Prostate gland (tissue), 2 donors: ENCODE results near the gene RGMA. TPM values are rescaled to one million over a fixed set of nuclear protein-coding genes. Genes with fewer than 3 reads are reported as not detected.

ENCODE experiments used
- DNase-seq: peaks from one replicate; pipeline ENCODE4 v3.0.0-alpha.2; 2019; ENCODE audit warnings: low spot score
- H3K27ac ChIP-seq, 2 donors: fragments of 200-600 bp; sonication (generic); 2 replicates each; pipeline ENCODE4 v1.5.1; 2017 to 2019
- H3K27me3 ChIP-seq: fragments of 200-600 bp; sonication (generic); replicated peaks from 2 replicates; pipeline ENCODE4 v1.5.1; 2019; ENCODE audit not compliant: insufficient read depth
- H3K36me3 ChIP-seq, 2 donors: fragments of 200-600 bp; sonication (generic); 1 replicate in 1 of 2; 2 replicates in 1 of 2; pipeline versions ENCODE4 v1.5.1 to v1.8.1; 2017 to 2019
- H3K4me1 ChIP-seq: fragments of 200-600 bp; sonication (generic); replicated peaks from 2 replicates; pipeline ENCODE4 v1.5.1; 2019
- H3K4me3 ChIP-seq, 2 donors: fragments of 200-600 bp; sonication (generic); 2 replicates each; pipeline ENCODE4 v1.5.1; 2017 to 2019
- H3K9me3 ChIP-seq: fragments of 200-600 bp; sonication (generic); 2 replicates; pipeline ENCODE4 v1.5.1; 2017
- CTCF ChIP-seq, 4 experiments: fragments of 200-600 bp in 2 of 4; fragments of 450-650 bp in 2 of 4; sonication (generic) in 2 of 4; IDR thresholded peaks; 1 replicate in 3 of 4; 2 replicates in 1 of 4; pipeline ENCODE4 v1.5.1; 2016 to 2019; ENCODE audit warnings: antibody characterized with exemption in 4 of 4, mild to moderate bottlenecking in 2 of 4, moderate library complexity in 2 of 4
- POLR2A ChIP-seq: fragments of 450-650 bp; IDR thresholded peaks from one replicate; pipeline ENCODE4 v1.6.1; 2016; ENCODE audit warnings: antibody characterized with exemption, mild to moderate bottlenecking
- POLR2AphosphoS5 ChIP-seq: sonication (generic); formaldehyde crosslinking; IDR thresholded peaks from one replicate; pipeline ENCODE4 v1.6.1; 2017; ENCODE audit warnings: antibody characterized with exemption
- WGBS: methylation state at CpG from one replicate; pipeline ENCODE4 v1.1.5; 2018; 5-methylcytosine and 5-hydroxymethylcytosine counted together
- intact Hi-C: fragments of 100-400 bp; cut with DNase I; formaldehyde crosslinking; loops from one replicate; pipeline ENCODE4 v1.14.2; 2022
- total RNA-seq, 2 donors: library from RNA; depleted of rRNA; stranded (reverse); fragments of >200 nt; gene quantifications; one replicate each; pipeline ENCODE4 v1.1.0, GENCODE V29; 2016

The RGMA gene
- total RNA-seq, 2 donors from 2014 or later = 10.3 to 93.8 TPM

GRCh38 chr15:93044301-93045190 is 44.5 kb downstream of the RGMA start:
- peaks cover 14% of the 10 kb centered on the region for H3K4me1 ChIP-seq
- H3K36me3 ChIP-seq = no peaks in the 10 kb centered on the region
- TF ChIP-seq CTCF (IDR thresholded peaks at IDR 0.05) (no peak), POLR2AphosphoS5 (no peak), POLR2A (no peak)
- H3K4me3 ChIP-seq = no peak overlapping the region
- no peak for DNase-seq
- H3K9me3 ChIP-seq = no peaks in the 10 kb centered on the region
- no peaks in the 10 kb centered on the region for H3K27me3 ChIP-seq
- H3K27ac ChIP-seq = no peak overlapping the region
- WGBS = 90% methylated on average over 44 of the region's 46 CpGs
- intact Hi-C loops = no loop called here

- no peak overlapping the region for H3K4me3 ChIP-seq
- TF ChIP-seq CTCF (IDR thresholded peaks at IDR 0.05) (no peak), POLR2AphosphoS5 (no peak), POLR2A (no peak)
- intact Hi-C loops = no loop called here
- H3K9me3 ChIP-seq = no peaks in the 10 kb centered on the region
- H3K27me3 ChIP-seq = no peaks in the 10 kb centered on the region
- peaks cover 6% of the 10 kb centered on the region for H3K4me1 ChIP-seq
- no peaks in the 10 kb centered on the region for H3K36me3 ChIP-seq
- DNase-seq = no peak
- no peak overlapping the region for H3K27ac ChIP-seq
- 51% methylated on average over 12 of the region's 12 CpGs for WGBS
Measured at GRCh38 chr15:93043621-93044300, 45.2 kb downstream of the RGMA start.

- no peaks in the 10 kb centered on the region for H3K9me3 ChIP-seq
- TF ChIP-seq POLR2A (no peak), CTCF (IDR thresholded peaks at IDR 0.05) (no peak), POLR2AphosphoS5 (no peak)
- intact Hi-C loops = no loop called here
- H3K4me1 ChIP-seq = no peaks in the 10 kb centered on the region
- H3K4me3 ChIP-seq = no peak overlapping the region
- no peaks in the 10 kb centered on the region for H3K27me3 ChIP-seq
- 82% methylated on average over 18 of the region's 18 CpGs for WGBS
- DNase-seq = no peak
- H3K27ac ChIP-seq = no peak overlapping the region
- H3K36me3 ChIP-seq = no peaks in the 10 kb centered on the region
Measured at GRCh38 chr15:93042691-93043378, 46.2 kb downstream of the RGMA start.

GRCh38 chr15:93042211-93042610 is 46.8 kb downstream of the RGMA start:
- H3K4me1 ChIP-seq = no peaks in the 10 kb centered on the region
- no peak overlapping the region for H3K4me3 ChIP-seq
- H3K9me3 ChIP-seq = no peaks in the 10 kb centered on the region
- TF ChIP-seq CTCF (IDR thresholded peaks at IDR 0.05) = no peak
- TF ChIP-seq POLR2A = no peak
- TF ChIP-seq POLR2AphosphoS5 = no peak
- intact Hi-C loops = no loop called here
- no peaks in the 10 kb centered on the region for H3K27me3 ChIP-seq
- DNase-seq = no peak
- WGBS = 80% methylated on average over 3 of the region's 3 CpGs
- H3K27ac ChIP-seq = no peak overlapping the region
- H3K36me3 ChIP-seq = no peaks in the 10 kb centered on the region
